Gastrocnemius medialis (tissue), 4 donors: ENCODE data around the gene SLC50A1. TPM values are rescaled to one million over a fixed set of nuclear protein-coding genes. Genes with fewer than 3 reads are reported as not detected.
"Not testable (repeated sequence)": the region's sequence is repeated elsewhere in the genome, so short reads cannot be mapped to it uniquely, and the experiment has no call there.

Experiments
- ATAC-seq, 2 donors: fragments of 150-250 bp; one replicate each; pipeline ENCODE4 v1.9.1; 2016
- DNase-seq, 2 donors: peaks; one replicate each; pipeline ENCODE4 v3.0.0-alpha.2; 2019
- H3K27ac ChIP-seq, 4 donors: fragments of 200-600 bp; sonication (generic); 1 replicate in 1 of 4; 2 replicates in 3 of 4; pipeline ENCODE4 v1.5.1; 2016 to 2018; ENCODE audit warnings: mild to moderate bottlenecking in 2 of 4, moderate library complexity in 1 of 4
- H3K27me3 ChIP-seq, 3 donors: fragments of 200-600 bp; sonication (generic) in 2 of 3; 1 replicate in 1 of 3; 2 replicates in 2 of 3; pipeline versions ENCODE4 v1.5.1 to v1.6.0; 2016 to 2019; ENCODE audit warnings: mild to moderate bottlenecking in 1 of 3, moderate library complexity in 1 of 3
- H3K36me3 ChIP-seq, 2 donors: fragments of 200-600 bp; sonication (generic) in 1 of 2; one replicate each; pipeline ENCODE4 v1.5.1; 2017 to 2018
- H3K4me1 ChIP-seq, 2 donors: fragments of 200-600 bp; sonication (generic) in 1 of 2; one replicate each; pipeline ENCODE4 v1.5.1; 2016 to 2017; ENCODE audit warnings: mild to moderate bottlenecking in 2 of 2
- H3K4me3 ChIP-seq, 4 donors: fragments of 200-600 bp; sonication (generic) in 3 of 4; 1 replicate in 1 of 4; 2 replicates in 3 of 4; pipeline ENCODE4 v1.5.1; 2016 to 2019; ENCODE audit warnings: mild to moderate bottlenecking in 2 of 4
- H3K9me3 ChIP-seq, 3 donors: fragments of 200-600 bp; sonication (generic) in 2 of 3; 1 replicate in 1 of 3; 2 replicates in 2 of 3; pipeline ENCODE4 v1.5.1; 2016 to 2019
- POLR2A ChIP-seq, 2 donors: fragments of 450-650 bp; IDR thresholded peaks; one replicate each; pipeline ENCODE4 v1.6.1; 2017; ENCODE audit warnings: antibody characterized with exemption in 2 of 2, mild to moderate bottlenecking in 2 of 2, moderate library complexity in 2 of 2
- in situ Hi-C, 4 donors: fragments of 200-750 bp; cut with MboI; loops; one replicate each; pipeline versions ENCODE4 v1.15.0 to v1.8.0; 2017; ENCODE audit warnings: low sequenced_read_pairs in 4 of 4
- intact Hi-C: fragments of 100-400 bp; cut with DNase I; formaldehyde crosslinking; loops from one replicate; pipeline ENCODE4 v1.15.1; 2023; ENCODE audit warnings: low total_unique reads
- total RNA-seq, 4 donors: library from RNA; depleted of rRNA; stranded (reverse); fragments of >200 nt; gene quantifications; one replicate each; pipeline versions ENCODE4 v1.1.0 to v1.2.3, GENCODE V29; 2016
- TF ChIP-seq, protein P1 (sequence below), 5 experiments: fragments of 450-650 bp in 3 of 5; fragments of 200-600 bp in 2 of 5; sonication (generic) in 2 of 5; IDR thresholded peaks in 4 of 5; conservative IDR thresholded peaks in 1 of 5; 1 replicate in 4 of 5; 2 replicates in 1 of 5; pipeline ENCODE4 v1.5.1; 2016 to 2019; ENCODE audit warnings: antibody characterized with exemption in 5 of 5, mild to moderate bottlenecking in 3 of 5, moderate library complexity in 3 of 5

SLC50A1 gene
- total RNA-seq, 4 donors from 2014 or later: 3.5 to 11.4 (median 8.2) TPM

DNA sequence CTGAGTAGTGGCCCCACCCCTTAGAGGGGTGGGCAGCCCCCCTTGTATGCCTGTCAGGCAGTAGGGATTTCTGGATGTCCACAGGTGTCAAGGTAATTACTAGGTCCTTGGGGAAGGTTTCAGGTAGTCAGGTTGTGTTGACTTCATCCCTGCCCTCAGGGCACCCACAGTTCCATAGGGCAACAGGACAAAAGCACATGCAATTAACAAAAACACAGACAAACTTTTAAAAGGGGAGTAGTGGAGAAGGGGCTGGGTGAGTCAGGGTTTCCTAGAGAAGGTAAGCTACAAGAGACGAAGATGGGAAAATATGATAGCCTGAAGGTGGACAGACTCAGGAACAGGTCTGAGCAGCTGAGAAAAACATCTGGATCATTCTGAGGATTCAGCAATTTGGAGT, 23.3 kb downstream of the SLC50A1 start:
- Histone ChIP-seq H3K4me1 (no peaks in the 10 kb centered on the region), H3K9me3 (no peaks in the 10 kb centered on the region), H3K27ac (no peak overlapping the region), H3K27me3 (no peaks in the 10 kb centered on the region), H3K36me3 (no peaks in the 10 kb centered on the region), H3K4me3 (no peak overlapping the region)
- ATAC-seq (no peak), DNase-seq (no peak)
- intact Hi-C loops: no loop called here
- TF ChIP-seq POLR2A (IDR thresholded peaks at IDR 0.05): no peak
- in situ Hi-C loops: no loop called here

DNA sequence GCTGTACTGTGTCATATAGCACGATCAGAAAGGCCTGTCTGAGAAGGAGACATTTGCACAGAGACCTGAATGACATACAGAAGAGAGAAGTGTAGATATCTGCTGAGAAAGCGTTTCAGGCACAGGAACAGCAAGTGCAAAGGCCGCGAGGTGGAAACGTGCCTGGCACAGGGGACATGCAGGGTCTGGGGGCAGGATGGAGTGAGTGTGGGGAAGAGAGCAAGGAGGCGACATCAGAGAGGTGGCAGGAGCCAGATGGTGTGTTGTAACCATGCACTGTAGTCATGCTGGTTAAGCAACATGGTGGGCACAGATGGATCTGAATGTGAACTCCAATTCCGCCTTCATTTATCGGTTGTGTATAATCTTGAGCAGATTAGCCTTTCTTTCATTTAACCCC, 24.5 kb downstream of the SLC50A1 start:
- Histone ChIP-seq H3K4me3 (no peak overlapping the region), H3K4me1 (no peaks in the 10 kb centered on the region), H3K27ac (no peak overlapping the region), H3K9me3 (no peaks in the 10 kb centered on the region), H3K36me3 (no peaks in the 10 kb centered on the region), H3K27me3 (no peaks in the 10 kb centered on the region)
- in situ Hi-C loops: no loop called here
- ATAC-seq: no peak
- TF ChIP-seq, protein P1, sequence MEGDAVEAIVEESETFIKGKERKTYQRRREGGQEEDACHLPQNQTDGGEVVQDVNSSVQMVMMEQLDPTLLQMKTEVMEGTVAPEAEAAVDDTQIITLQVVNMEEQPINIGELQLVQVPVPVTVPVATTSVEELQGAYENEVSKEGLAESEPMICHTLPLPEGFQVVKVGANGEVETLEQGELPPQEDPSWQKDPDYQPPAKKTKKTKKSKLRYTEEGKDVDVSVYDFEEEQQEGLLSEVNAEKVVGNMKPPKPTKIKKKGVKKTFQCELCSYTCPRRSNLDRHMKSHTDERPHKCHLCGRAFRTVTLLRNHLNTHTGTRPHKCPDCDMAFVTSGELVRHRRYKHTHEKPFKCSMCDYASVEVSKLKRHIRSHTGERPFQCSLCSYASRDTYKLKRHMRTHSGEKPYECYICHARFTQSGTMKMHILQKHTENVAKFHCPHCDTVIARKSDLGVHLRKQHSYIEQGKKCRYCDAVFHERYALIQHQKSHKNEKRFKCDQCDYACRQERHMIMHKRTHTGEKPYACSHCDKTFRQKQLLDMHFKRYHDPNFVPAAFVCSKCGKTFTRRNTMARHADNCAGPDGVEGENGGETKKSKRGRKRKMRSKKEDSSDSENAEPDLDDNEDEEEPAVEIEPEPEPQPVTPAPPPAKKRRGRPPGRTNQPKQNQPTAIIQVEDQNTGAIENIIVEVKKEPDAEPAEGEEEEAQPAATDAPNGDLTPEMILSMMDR (IDR thresholded peaks at IDR 0.05 in 4 of 5, conservative IDR thresholded peaks at IDR 0.05 in 1 of 5): no peak
- TF ChIP-seq POLR2A (IDR thresholded peaks at IDR 0.05): no peak
- no peak for DNase-seq
- intact Hi-C loops: no loop called here

- H3K27ac ChIP-seq, in situ Hi-C loops, H3K4me3 ChIP-seq, ATAC-seq, H3K9me3 ChIP-seq, DNase-seq, intact Hi-C loops, H3K27me3 ChIP-seq, H3K36me3 ChIP-seq: not testable (repeated sequence)
- H3K4me1 ChIP-seq: peaks cover 11 to 12% of the 10 kb centered on the region in 2 donors
Observed at GRCh38 chr1:155162631-155163030, 27.0 kb downstream of the SLC50A1 start.

DNA sequence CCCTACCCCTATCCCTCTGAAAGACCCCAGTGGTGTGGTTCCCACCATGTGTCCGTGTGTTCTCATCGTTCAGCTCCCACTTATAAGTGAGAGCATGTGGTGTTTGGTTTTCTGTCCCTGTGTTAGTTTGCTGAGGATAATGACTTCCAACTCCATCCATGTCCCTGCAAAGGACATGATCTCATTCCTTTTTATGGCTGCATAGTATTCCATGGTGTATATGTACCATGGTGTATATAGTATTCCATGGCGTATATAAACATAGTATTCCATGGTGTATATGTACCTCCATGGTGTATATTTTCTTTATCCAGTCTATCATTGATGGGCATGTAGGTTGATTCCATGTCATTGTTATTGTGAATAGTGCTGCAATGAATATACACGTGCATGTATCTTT, 28.1 kb downstream of the SLC50A1 start:
- intact Hi-C loops: not testable (repeated sequence)

GRCh38 chr1:155164625-155165024, 29.0 kb downstream of the SLC50A1 start:
- H3K27ac ChIP-seq, intact Hi-C loops, H3K27me3 ChIP-seq, ATAC-seq, DNase-seq, H3K9me3 ChIP-seq, H3K36me3 ChIP-seq, H3K4me3 ChIP-seq: not testable (repeated sequence)
- H3K4me1 ChIP-seq: peaks cover 15% of the 10 kb centered on the region in 2 donors
- in situ Hi-C loops: loop anchor here (5.0 kb wide), 1 partner anchor 72 kb away; no protein-coding TSS in a partner anchor

More for the DNA sequence above, 28.1 kb downstream of the SLC50A1 start:
- H3K27ac ChIP-seq, H3K36me3 ChIP-seq, in situ Hi-C loops, DNase-seq, H3K27me3 ChIP-seq, ATAC-seq, H3K4me3 ChIP-seq, H3K9me3 ChIP-seq: not testable (repeated sequence)
- H3K4me1 ChIP-seq: peaks cover 15% of the 10 kb centered on the region in 2 donors

GRCh38 chr1:155166051-155166470, 30.4 kb downstream of the SLC50A1 start:
- in situ Hi-C loops: loop anchor here (5.0 kb wide), 1 partner anchor 74 kb away; no protein-coding TSS in a partner anchor
- no peak for ATAC-seq
- no peaks in the 10 kb centered on the region for H3K9me3 ChIP-seq
- peaks cover 15% of the 10 kb centered on the region in 2 donors for H3K4me1 ChIP-seq
- DNase-seq: no peak
- intact Hi-C loops: no loop called here
- H3K27me3 ChIP-seq: no peaks in the 10 kb centered on the region
- TF ChIP-seq, protein P1 (IDR thresholded peaks at IDR 0.05 in 4 of 5, conservative IDR thresholded peaks at IDR 0.05 in 1 of 5): no peak
- H3K36me3 ChIP-seq: peaks cover 0 to 23% of the 10 kb centered on the region in 2 donors
- H3K4me3 ChIP-seq: no peak overlapping the region
- H3K27ac ChIP-seq: peak overlapping the region in 3 of 4 donors; percentile 53 to 74 (median 72)
